Nephron (organoid): Measurements from ENCODE around the gene MBOAT1.

Source experiments
- H3K27ac Mint-ChIP-seq, 3 experiments: 2 replicates each; pipeline ENCODE4 v1.8.0; 2020; ENCODE audit warnings: mixed read lengths in 3 of 3, mild to moderate bottlenecking in 2 of 3, moderate library complexity in 1 of 3
- H3K27me3 Mint-ChIP-seq: 2 replicates; pipeline ENCODE4 v1.8.0; 2021; ENCODE audit warnings: low read depth, mild to moderate bottlenecking, moderate library complexity, mixed read lengths
- H3K36me3 Mint-ChIP-seq: 2 replicates; pipeline ENCODE4 v1.8.0; 2020; ENCODE audit warnings: low read depth, mixed read lengths
- H3K4me1 Mint-ChIP-seq: 2 replicates; pipeline ENCODE4 v1.8.0; 2020; ENCODE audit warnings: mixed read lengths
- H3K4me3 Mint-ChIP-seq, 3 experiments: 2 replicates each; pipeline ENCODE4 v1.8.0; 2020; ENCODE audit warnings: mild to moderate bottlenecking in 3 of 3, mixed read lengths in 3 of 3, moderate library complexity in 2 of 3
- H3K9me3 Mint-ChIP-seq: 2 replicates; pipeline ENCODE4 v1.8.0; 2020; ENCODE audit warnings: mixed read lengths
- CTCF ChIP-seq, 3 experiments: fragments of 200-600 bp; sonication (generic); IDR thresholded peaks; one replicate each; pipeline ENCODE4 v1.5.0; 2021; ENCODE audit warnings: antibody characterized with exemption in 3 of 3; ENCODE audit not compliant: unreplicated experiment in 3 of 3

Gene MBOAT1

GRCh38 chr6:20092071-20092566 is 120.2 kb downstream of the MBOAT1 start:
- Mint-ChIP-seq H3K36me3 (no peaks in the 10 kb centered on the region), H3K4me3 (no peak overlapping the region), H3K27me3 (no peaks in the 10 kb centered on the region), H3K4me1 (no peaks in the 10 kb centered on the region), H3K27ac (peak overlapping the region in 1 of 3 experiments; percentile 27), H3K9me3 (peaks cover 11% of the 10 kb centered on the region)
- peak; percentile 66 to 85 (median 70) for TF ChIP-seq CTCF (IDR thresholded peaks at IDR 0.05; ENCODE audit: unreplicated experiment in 3 of 3)

- H3K27ac Mint-ChIP-seq: no peak overlapping the region
- TF ChIP-seq CTCF (IDR thresholded peaks at IDR 0.05; ENCODE audit: unreplicated experiment in 3 of 3): no peak
- H3K27me3 Mint-ChIP-seq: no peaks in the 10 kb centered on the region
- H3K36me3 Mint-ChIP-seq: no peaks in the 10 kb centered on the region
- peaks cover 20% of the 10 kb centered on the region for H3K9me3 Mint-ChIP-seq
- H3K4me3 Mint-ChIP-seq: no peak overlapping the region
- H3K4me1 Mint-ChIP-seq: no peaks in the 10 kb centered on the region
These were observed 125.3 kb downstream of the MBOAT1 start for GRCh38 chr6:20086992-20087391.

- Mint-ChIP-seq H3K4me3 (no peak overlapping the region), H3K36me3 (no peaks in the 10 kb centered on the region), H3K4me1 (no peaks in the 10 kb centered on the region), H3K27me3 (no peaks in the 10 kb centered on the region), H3K9me3 (peaks cover 20% of the 10 kb centered on the region), H3K27ac (no peak overlapping the region)
- no peak for TF ChIP-seq CTCF (IDR thresholded peaks at IDR 0.05; ENCODE audit: unreplicated experiment in 3 of 3)
These were observed 126.5 kb downstream of the MBOAT1 start for GRCh38 chr6:20085817-20086216.

GRCh38 chr6:20084411-20084810 is 127.9 kb downstream of the MBOAT1 start:
- H3K27me3 Mint-ChIP-seq: no peaks in the 10 kb centered on the region
- H3K27ac Mint-ChIP-seq: no peak overlapping the region
- peaks cover 3% of the 10 kb centered on the region for H3K36me3 Mint-ChIP-seq
- H3K9me3 Mint-ChIP-seq: peaks cover 23% of the 10 kb centered on the region
- TF ChIP-seq CTCF (IDR thresholded peaks at IDR 0.05; ENCODE audit: unreplicated experiment in 3 of 3): no peak
- H3K4me3 Mint-ChIP-seq: no peak overlapping the region
- no peaks in the 10 kb centered on the region for H3K4me1 Mint-ChIP-seq

GRCh38 chr6:20071998-20072397 is 140.3 kb downstream of the MBOAT1 start:
- peaks cover 2% of the 10 kb centered on the region for H3K27me3 Mint-ChIP-seq
- H3K27ac Mint-ChIP-seq: no peak overlapping the region
- no peak overlapping the region for H3K4me3 Mint-ChIP-seq
- H3K9me3 Mint-ChIP-seq: peaks cover 39% of the 10 kb centered on the region
- TF ChIP-seq CTCF (IDR thresholded peaks at IDR 0.05; ENCODE audit: unreplicated experiment in 3 of 3): no peak
- H3K4me1 Mint-ChIP-seq: no peaks in the 10 kb centered on the region
- H3K36me3 Mint-ChIP-seq: peaks cover 5% of the 10 kb centered on the region

- H3K4me3 Mint-ChIP-seq: no peak overlapping the region
- TF ChIP-seq CTCF (IDR thresholded peaks at IDR 0.05; ENCODE audit: unreplicated experiment in 3 of 3): no peak
- H3K36me3 Mint-ChIP-seq: peaks cover 5% of the 10 kb centered on the region
- H3K4me1 Mint-ChIP-seq: no peaks in the 10 kb centered on the region
- peaks cover 4% of the 10 kb centered on the region for H3K27me3 Mint-ChIP-seq
- H3K27ac Mint-ChIP-seq: no peak overlapping the region
- H3K9me3 Mint-ChIP-seq: peaks cover 22% of the 10 kb centered on the region
These were observed 142.2 kb downstream of the MBOAT1 start for GRCh38 chr6:20070047-20070446.
